Subcutaneous abdominal adipose tissue (tissue), 5 donors: ENCODE results near the gene EXOSC2.

Experiments
- H3K27ac ChIP-seq: one replicate; pipeline ENCODE4 v1.7.0; 2013; ENCODE audit warnings: low read depth, mild to moderate bottlenecking, inconsistent platforms, low read length, moderate library complexity
- H3K27me3 ChIP-seq, 5 donors: one replicate each; pipeline ENCODE4 v1.7.0; 2013; ENCODE audit warnings: low read length in 5 of 5, inconsistent platforms in 1 of 5; ENCODE audit not compliant: control insufficient read depth in 5 of 5, insufficient read depth in 4 of 5
- H3K36me3 ChIP-seq, 5 donors: one replicate each; pipeline ENCODE4 v1.7.0; 2013; ENCODE audit warnings: low read length in 5 of 5; ENCODE audit not compliant: control insufficient read depth in 5 of 5, insufficient read depth in 5 of 5
- H3K4me1 ChIP-seq, 5 donors: one replicate each; pipeline ENCODE4 v1.7.0; 2013; ENCODE audit warnings: low read length in 5 of 5, mild to moderate bottlenecking in 3 of 5, moderate library complexity in 1 of 5; ENCODE audit not compliant: control insufficient read depth in 5 of 5, insufficient read depth in 5 of 5
- H3K4me3 ChIP-seq, 5 donors: one replicate each; pipeline ENCODE4 v1.7.0; 2013; ENCODE audit warnings: low read length in 5 of 5, low read depth in 1 of 5
- H3K9ac ChIP-seq, 5 donors: one replicate each; pipeline ENCODE4 v1.7.0; 2013; ENCODE audit warnings: low read length in 5 of 5, mild to moderate bottlenecking in 4 of 5, moderate library complexity in 3 of 5
- H3K9me3 ChIP-seq, 5 donors: one replicate each; pipeline ENCODE4 v1.7.0; 2013; ENCODE audit warnings: low read length in 5 of 5; ENCODE audit not compliant: control insufficient read depth in 5 of 5
- donor health status: healthy.
- donor health status: healthy.
- donor health status: healthy.
- donor health status: healthy.
- donor health status: healthy.

Gene EXOSC2

GRCh38 chr9:130661451-130662098, 32.0 kb upstream of the EXOSC2 start:
- peaks cover 0 to 60% (median 52%) of the 10 kb centered on the region in 5 donors for H3K4me1 ChIP-seq

GRCh38 chr9:130662099-130662969, 31.2 kb upstream of the EXOSC2 start:
- Histone ChIP-seq H3K36me3 (no peaks in the 10 kb centered on the region), H3K27me3 (peaks cover 57 to 85% (median 77%) of the 10 kb centered on the region in 5 donors), H3K9me3 (no peaks in the 10 kb centered on the region), H3K4me1 (peaks cover 0 to 61% (median 53%) of the 10 kb centered on the region in 5 donors), H3K4me3 (no peak overlapping the region), H3K9ac (no peak overlapping the region), H3K27ac (no peak overlapping the region)

More at GRCh38 chr9:130661451-130662098, 32.0 kb upstream of the EXOSC2 start:
- no peaks in the 10 kb centered on the region for H3K36me3 ChIP-seq
- H3K9ac ChIP-seq = no peak overlapping the region
- H3K27me3 ChIP-seq = peaks cover 55 to 84% (median 71%) of the 10 kb centered on the region in 5 donors
- H3K27ac ChIP-seq = no peak overlapping the region
- no peak overlapping the region for H3K4me3 ChIP-seq
- H3K9me3 ChIP-seq = peaks cover 0 to 3% (median 0%) of the 10 kb centered on the region in 5 donors

- Histone ChIP-seq H3K4me3 (peak overlapping the region in 3 of 5 donors; percentile 9 to 26 (median 11)), H3K27me3 (peaks cover 62 to 87% (median 82%) of the 10 kb centered on the region in 5 donors)
Observed at GRCh38 chr9:130662970-130663257, 30.7 kb upstream of the EXOSC2 start.

GRCh38 chr9:130663258-130663976, 30.2 kb upstream of the EXOSC2 start:
- Histone ChIP-seq H3K27me3 (peaks cover 59 to 87% (median 82%) of the 10 kb centered on the region in 5 donors), H3K9ac (no peak overlapping the region), H3K4me1 (peaks cover 0 to 61% (median 53%) of the 10 kb centered on the region in 5 donors)

More at GRCh38 chr9:130662970-130663257, 30.7 kb upstream of the EXOSC2 start:
- Histone ChIP-seq H3K36me3 (no peaks in the 10 kb centered on the region), H3K4me1 (peaks cover 0 to 61% (median 53%) of the 10 kb centered on the region in 5 donors), H3K9me3 (no peaks in the 10 kb centered on the region), H3K9ac (no peak overlapping the region), H3K27ac (no peak overlapping the region)

GRCh38 chr9:130663977-130664250, 29.7 kb upstream of the EXOSC2 start:
- Histone ChIP-seq H3K36me3 (no peaks in the 10 kb centered on the region), H3K9ac (no peak overlapping the region), H3K9me3 (no peaks in the 10 kb centered on the region), H3K4me1 (peaks cover 0 to 61% (median 53%) of the 10 kb centered on the region in 5 donors), H3K27me3 (peaks cover 54 to 87% (median 80%) of the 10 kb centered on the region in 5 donors), H3K27ac (no peak overlapping the region), H3K4me3 (peak overlapping the region in 1 of 5 donors; percentile 26)

More at GRCh38 chr9:130663258-130663976, 30.2 kb upstream of the EXOSC2 start:
- H3K36me3 ChIP-seq = no peaks in the 10 kb centered on the region
- H3K27ac ChIP-seq = no peak overlapping the region
- no peaks in the 10 kb centered on the region for H3K9me3 ChIP-seq
- peak overlapping the region in 3 of 5 donors; percentile 9 to 26 (median 11) for H3K4me3 ChIP-seq

- H3K4me1 ChIP-seq = peaks cover 0 to 61% (median 53%) of the 10 kb centered on the region in 5 donors
- H3K4me3 ChIP-seq = peak within 1 kb of the TSS in 1 of 5 donors; percentile 26
- H3K27ac ChIP-seq = no peak within 1 kb of the TSS
- peaks cover 53 to 82% (median 75%) of the 10 kb centered on the region in 5 donors for H3K27me3 ChIP-seq
- no peak within 1 kb of the TSS for H3K9ac ChIP-seq
- no peaks in the 10 kb centered on the region for H3K36me3 ChIP-seq
- no peaks in the 10 kb centered on the region for H3K9me3 ChIP-seq
Observed at GRCh38 chr9:130664251-130665028, 29.1 kb upstream of the EXOSC2 start, which contains the start of gene PRDM12. PRDM12 (plus strand) TSS chr9:130664594; CDS start chr9:130664654, 60 bp downstream.

GRCh38 chr9:130665029-130665430, 28.6 kb upstream of the EXOSC2 start:
- Histone ChIP-seq H3K4me3 (no peak overlapping the region), H3K4me1 (peaks cover 0 to 61% (median 50%) of the 10 kb centered on the region in 5 donors), H3K27me3 (peaks cover 53 to 82% (median 75%) of the 10 kb centered on the region in 5 donors)

GRCh38 chr9:130665431-130666392, 27.9 kb upstream of the EXOSC2 start:
- Histone ChIP-seq H3K4me1 (peaks cover 0 to 55% (median 46%) of the 10 kb centered on the region in 5 donors), H3K27ac (no peak overlapping the region), H3K4me3 (no peak overlapping the region), H3K9me3 (no peaks in the 10 kb centered on the region), H3K27me3 (peaks cover 53 to 78% (median 74%) of the 10 kb centered on the region in 5 donors), H3K36me3 (no peaks in the 10 kb centered on the region), H3K9ac (no peak overlapping the region)

More at GRCh38 chr9:130665029-130665430, 28.6 kb upstream of the EXOSC2 start:
- no peaks in the 10 kb centered on the region for H3K36me3 ChIP-seq
- no peak overlapping the region for H3K9ac ChIP-seq
- H3K9me3 ChIP-seq = no peaks in the 10 kb centered on the region
- no peak overlapping the region for H3K27ac ChIP-seq
